PC-9 (cell line): ENCODE measurements around the gene SLC16A2. TPM values are rescaled to one million over a fixed set of nuclear protein-coding genes. Genes with fewer than 3 reads are reported as not detected.

ENCODE experiments used
- BruUV-seq: library from RNA; stranded (reverse); fragments of 400-500 nt; replicated peaks from 2 replicates; lab custom pipeline; 2021; lab: Mats Ljungman, UMichigan
- CTCF ChIA-PET: fragments of 300-600 bp; sonication (Branson Sonifier 250); formaldehyde crosslinking; loops from one replicate; lab custom pipeline; 2022; ENCODE audit warnings: antibody characterized with exemption; lab: Charles Lee
- POLR2A ChIA-PET: fragments of 300-600 bp; sonication (Branson Sonifier 250); formaldehyde crosslinking; loops from one replicate; lab custom pipeline; 2022; ENCODE audit warnings: antibody characterized with exemption; ENCODE audit not compliant: unreplicated experiment; lab: Charles Lee
- DNase-seq, 2 experiments: peaks; one replicate each; pipeline versions ENCODE4 v3.0.0 to v3.0.0-alpha.2; 2015 to 2022; ENCODE audit warnings: mixed read lengths in 1 of 2
- H2AFZ ChIP-seq: fragments of 200-600 bp; sonication (generic); 2 replicates; pipeline ENCODE4 v1.8.1; 2017; ENCODE audit warnings: antibody characterized with exemption
- H3F3A ChIP-seq: fragments of 200-600 bp; sonication (generic); 2 replicates; pipeline ENCODE4 v1.8.1; 2017; ENCODE audit warnings: antibody characterized with exemption, mild to moderate bottlenecking, low read depth; ENCODE audit not compliant: insufficient read depth
- H3K27ac ChIP-seq: fragments of 200-600 bp; sonication (generic); 2 replicates; pipeline ENCODE4 v1.6.1; 2016; ENCODE audit warnings: mixed run types
- H3K27me3 ChIP-seq: fragments of 200-600 bp; sonication (generic); 2 replicates; pipeline ENCODE4 v1.6.1; 2016; ENCODE audit warnings: low read depth, mixed run types; ENCODE audit not compliant: insufficient read depth
- H3K36me3 ChIP-seq: fragments of 200-600 bp; sonication (generic); 2 replicates; pipeline ENCODE4 v1.6.1; 2016; ENCODE audit warnings: low read depth, mixed run types
- H3K4me1 ChIP-seq: fragments of 200-600 bp; sonication (generic); replicated peaks from 2 replicates; pipeline ENCODE4 v1.6.1; 2016; ENCODE audit warnings: mixed run types; ENCODE audit not compliant: insufficient read depth
- H3K4me2 ChIP-seq: fragments of 200-600 bp; sonication (generic); 2 replicates; pipeline ENCODE4 v1.6.1; 2017; ENCODE audit warnings: mixed run types
- H3K4me3 ChIP-seq: fragments of 200-600 bp; sonication (generic); 2 replicates; pipeline ENCODE4 v1.6.1; 2016; ENCODE audit warnings: mixed run types
- H3K79me2 ChIP-seq: fragments of 200-600 bp; sonication (generic); 2 replicates; pipeline ENCODE4 v1.6.1; 2017; ENCODE audit warnings: low read depth, mixed run types
- H3K9me2 ChIP-seq: fragments of 200-600 bp; sonication (generic); 2 replicates; pipeline ENCODE4 v1.8.1; 2017; ENCODE audit warnings: mild to moderate bottlenecking; ENCODE audit not compliant: insufficient read depth
- H3K9me3 ChIP-seq: fragments of 200-600 bp; sonication (generic); 2 replicates; pipeline ENCODE4 v1.8.1; 2016; ENCODE audit warnings: low read depth; ENCODE audit not compliant: insufficient read depth
- H4K20me1 ChIP-seq: fragments of 200-600 bp; sonication (generic); 2 replicates; pipeline ENCODE4 v1.8.1; 2017; ENCODE audit not compliant: insufficient read depth
- EZH2 ChIP-seq: fragments of 200-600 bp; sonication (generic); IDR thresholded peaks from 2 replicates; pipeline ENCODE4 v1.8.0; 2017; ENCODE audit warnings: antibody characterized with exemption, low read depth
- intact Hi-C: fragments of 100-400 bp; cut with micrococcal nuclease; formaldehyde crosslinking; loops from one replicate; pipeline ENCODE4 v1.10.0; 2022; ENCODE audit not compliant: unreplicated experiment
- total RNA-seq: library from RNA; stranded (reverse); gene quantifications from 2 replicates; pipeline ENCODE4 v1.2.3, GENCODE V29; 2021
- TF ChIP-seq, protein P1 (sequence below): fragments of 200-600 bp; sonication (generic); conservative IDR thresholded peaks from 2 replicates; pipeline ENCODE4 v1.6.1; 2017; ENCODE audit warnings: mixed run types, antibody characterized with exemption, mild to moderate bottlenecking, moderate library complexity

Gene SLC16A2
- total RNA-seq, 1 experiment from 2014 or later, result not detected

- ChIA-PET POLR2A (interaction anchor here (0.6 kb wide), 1 partner anchor 1821 kb away, joined by 3 read pairs; no protein-coding TSS in a partner anchor), CTCF (no interaction called here)
- H3K27me3 ChIP-seq, result no peaks in the 10 kb centered on the region
- no TSS peak for BruUV-seq
- H3K9me3 ChIP-seq, result no peaks in the 10 kb centered on the region
- H3K4me3 ChIP-seq, result no peak overlapping the region
- no peak overlapping the region for H2AFZ ChIP-seq
- H3K4me2 ChIP-seq, result peak overlapping the region; percentile 61
- no peaks in the 10 kb centered on the region for H4K20me1 ChIP-seq
- H3K27ac ChIP-seq, result peak overlapping the region; percentile 83
- H3K36me3 ChIP-seq, result no peaks in the 10 kb centered on the region
- H3F3A ChIP-seq, result peaks cover 29% of the 10 kb centered on the region; the same call in 1 of the 2 replicates
- DNase-seq, result peak in 1 of 2 experiments; percentile 87
- TF ChIP-seq EZH2, result no peak
- TF ChIP-seq, protein P1, sequence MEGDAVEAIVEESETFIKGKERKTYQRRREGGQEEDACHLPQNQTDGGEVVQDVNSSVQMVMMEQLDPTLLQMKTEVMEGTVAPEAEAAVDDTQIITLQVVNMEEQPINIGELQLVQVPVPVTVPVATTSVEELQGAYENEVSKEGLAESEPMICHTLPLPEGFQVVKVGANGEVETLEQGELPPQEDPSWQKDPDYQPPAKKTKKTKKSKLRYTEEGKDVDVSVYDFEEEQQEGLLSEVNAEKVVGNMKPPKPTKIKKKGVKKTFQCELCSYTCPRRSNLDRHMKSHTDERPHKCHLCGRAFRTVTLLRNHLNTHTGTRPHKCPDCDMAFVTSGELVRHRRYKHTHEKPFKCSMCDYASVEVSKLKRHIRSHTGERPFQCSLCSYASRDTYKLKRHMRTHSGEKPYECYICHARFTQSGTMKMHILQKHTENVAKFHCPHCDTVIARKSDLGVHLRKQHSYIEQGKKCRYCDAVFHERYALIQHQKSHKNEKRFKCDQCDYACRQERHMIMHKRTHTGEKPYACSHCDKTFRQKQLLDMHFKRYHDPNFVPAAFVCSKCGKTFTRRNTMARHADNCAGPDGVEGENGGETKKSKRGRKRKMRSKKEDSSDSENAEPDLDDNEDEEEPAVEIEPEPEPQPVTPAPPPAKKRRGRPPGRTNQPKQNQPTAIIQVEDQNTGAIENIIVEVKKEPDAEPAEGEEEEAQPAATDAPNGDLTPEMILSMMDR, result no peak
- no peaks in the 10 kb centered on the region for H3K79me2 ChIP-seq
- peaks cover 36% of the 10 kb centered on the region for H3K4me1 ChIP-seq
- intact Hi-C loops, result no loop called here
- no peaks in the 10 kb centered on the region for H3K9me2 ChIP-seq
Measured at GRCh38 chrX:74449937-74450330, 28.6 kb downstream of the SLC16A2 start.

- Histone ChIP-seq H2AFZ (no peak overlapping the region), H3K4me2 (peak overlapping the region; percentile 61), H3K36me3 (no peaks in the 10 kb centered on the region), H3K27ac (peak overlapping the region; percentile 83), H3K4me3 (no peak overlapping the region), H3K9me3 (no peaks in the 10 kb centered on the region), H3K4me1 (peaks cover 36% of the 10 kb centered on the region), H4K20me1 (no peaks in the 10 kb centered on the region), H3K9me2 (no peaks in the 10 kb centered on the region), H3K79me2 (no peaks in the 10 kb centered on the region), H3K27me3 (no peaks in the 10 kb centered on the region), H3F3A (peaks cover 29% of the 10 kb centered on the region; the same call in 1 of the 2 replicates)
- TF ChIP-seq EZH2, result no peak
- TF ChIP-seq, protein P1, result no peak
- POLR2A ChIA-PET, result no interaction called here
- BruUV-seq, result no TSS peak
- DNase-seq, result peak in 1 of 2 experiments; percentile 87
- CTCF ChIA-PET, result no interaction called here
- intact Hi-C loops, result no loop called here
Measured at GRCh38 chrX:74450803-74451449, 29.6 kb downstream of the SLC16A2 start.

DNA sequence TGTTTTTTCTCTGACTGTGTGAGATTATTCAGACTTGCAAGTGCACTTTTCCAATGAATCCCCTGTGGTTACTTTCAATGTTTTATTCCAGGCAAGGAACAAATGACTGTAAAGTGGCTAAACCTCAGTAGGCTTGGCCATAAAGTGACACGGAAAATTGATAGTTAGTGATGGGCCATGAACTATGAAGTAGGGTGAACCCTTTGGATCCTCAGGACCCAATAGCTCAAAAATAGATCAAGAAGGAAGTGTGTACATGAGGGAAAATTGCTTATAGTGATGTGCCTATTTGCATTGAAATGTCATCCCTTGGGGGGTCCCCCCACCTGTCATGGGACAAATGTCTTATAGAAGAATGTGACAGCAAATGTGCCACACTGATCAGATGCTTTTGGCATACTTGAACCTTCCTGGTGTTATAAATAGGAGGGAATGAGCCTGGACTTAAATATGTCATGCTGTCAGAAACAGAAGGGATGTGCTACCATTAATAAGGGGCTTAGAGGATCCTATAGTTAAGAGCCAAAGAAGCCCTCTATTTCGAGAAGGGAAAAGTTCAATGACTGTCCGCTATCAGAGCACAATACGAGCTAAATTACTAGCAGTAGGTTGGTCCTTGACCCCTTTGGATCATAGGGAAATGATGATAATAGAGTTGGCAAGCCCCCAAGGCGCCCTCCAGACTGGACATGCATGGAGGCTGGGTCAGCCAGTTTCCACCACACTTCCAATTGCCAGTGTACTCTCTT is 30.3 kb downstream of the SLC16A2 start:
- ChIA-PET POLR2A (no interaction called here), CTCF (no interaction called here)
- no peak for TF ChIP-seq EZH2
- TF ChIP-seq, protein P1, result no peak
- BruUV-seq, result no TSS peak
- Histone ChIP-seq H3K4me1 (peaks cover 36% of the 10 kb centered on the region), H3K36me3 (no peaks in the 10 kb centered on the region), H3F3A (peaks cover 29% of the 10 kb centered on the region; the same call in 1 of the 2 replicates), H3K27me3 (no peaks in the 10 kb centered on the region), H3K4me3 (no peak overlapping the region), H3K27ac (peak overlapping the region; percentile 60), H3K79me2 (no peaks in the 10 kb centered on the region), H3K9me3 (no peaks in the 10 kb centered on the region), H4K20me1 (no peaks in the 10 kb centered on the region), H3K9me2 (no peaks in the 10 kb centered on the region), H3K4me2 (peak overlapping the region; percentile 24; the same call in 1 of the 2 replicates), H2AFZ (no peak overlapping the region)
- intact Hi-C loops, result no loop called here
- no peak for DNase-seq
